Measurements from ENCODE around the gene TNRC6B.

- TF ChIP-seq BCL11B (tag by site-specific recombination; IDR thresholded peaks at IDR 0.05; ENCODE audit: low read depth) (no peak), GLI2 (tag by site-specific recombination; IDR thresholded peaks at IDR 0.05; ENCODE audit: borderline replicate concordance, low read depth) (no peak), CTCF (tag by site-specific recombination; IDR thresholded peaks at IDR 0.05) (no peak), REST (tag by site-specific recombination; IDR thresholded peaks at IDR 0.05) (no peak), ZBTB7A (tag by site-specific recombination; IDR thresholded peaks at IDR 0.05; ENCODE audit: low read depth) (no peak), ZNF610 (tag by site-specific recombination; IDR thresholded peaks at IDR 0.05; ENCODE audit: borderline replicate concordance) (no peak)
Measured at GRCh38 chr22:40383905-40384304, 206.2 kb downstream of the TNRC6B start.
